Glutamatergic neuron (in vitro differentiated cells): Measurements from ENCODE around the gene ATP8A2. TPM values are rescaled to one million over a fixed set of nuclear protein-coding genes. Genes with fewer than 3 reads are reported as not detected.

ENCODE experiments used
- DNase-seq: peaks from one replicate; pipeline ENCODE4 v3.0.0; 2022
- H3K27ac Mint-ChIP-seq: one replicate; pipeline ENCODE4 v1.8.0; 2020; ENCODE audit warnings: mild to moderate bottlenecking, mixed read lengths, inconsistent platforms; ENCODE audit not compliant: unreplicated experiment
- H3K27me3 Mint-ChIP-seq: one replicate; pipeline ENCODE4 v1.8.0; 2020; ENCODE audit warnings: mild to moderate bottlenecking, moderate library complexity, mixed read lengths, inconsistent platforms; ENCODE audit not compliant: unreplicated experiment
- H3K36me3 Mint-ChIP-seq: one replicate; pipeline ENCODE4 v1.8.0; 2020; ENCODE audit warnings: mild to moderate bottlenecking, mixed read lengths, inconsistent platforms; ENCODE audit not compliant: unreplicated experiment
- H3K4me1 Mint-ChIP-seq: one replicate; pipeline ENCODE4 v1.8.0; 2020; ENCODE audit warnings: mild to moderate bottlenecking, low read depth, mixed read lengths, inconsistent platforms; ENCODE audit not compliant: unreplicated experiment
- H3K4me3 Mint-ChIP-seq: one replicate; pipeline ENCODE4 v1.8.0; 2020; ENCODE audit warnings: mild to moderate bottlenecking, mixed read lengths, inconsistent platforms; ENCODE audit not compliant: unreplicated experiment
- H3K9me3 Mint-ChIP-seq: one replicate; pipeline ENCODE4 v1.8.0; 2020; ENCODE audit warnings: mild to moderate bottlenecking, moderate library complexity, mixed read lengths, inconsistent platforms; ENCODE audit not compliant: unreplicated experiment
- CTCF ChIP-seq: fragments of 200-600 bp; sonication (generic); IDR thresholded peaks from one replicate; pipeline ENCODE4 v1.5.0; 2021; ENCODE audit not compliant: partially characterized antibody, unreplicated experiment
- total RNA-seq: library from RNA; stranded (reverse); fragmentation: NEBNext Ultra II Directional; extraction: Animal tissue kit (Norgen Biotek cat#: 25700); gene quantifications from one replicate; pipeline ENCODE4 v1.2.1, GENCODE V29; 2021; ENCODE audit not compliant: unreplicated experiment

The ATP8A2 gene
- total RNA-seq, 1 donor from 2014 or later = 70.1 TPM

- DNase-seq = no peak
- H3K4me1 Mint-ChIP-seq = peaks cover 12% of the 10 kb centered on the region
- TF ChIP-seq CTCF = no peak
- peaks cover 2% of the 10 kb centered on the region for H3K27me3 Mint-ChIP-seq
- no peaks in the 10 kb centered on the region for H3K36me3 Mint-ChIP-seq
- H3K9me3 Mint-ChIP-seq = no peaks in the 10 kb centered on the region
- no peak overlapping the region for H3K4me3 Mint-ChIP-seq
- no peak overlapping the region for H3K27ac Mint-ChIP-seq
These were observed 533.8 kb downstream of the ATP8A2 start for GRCh38 chr13:25905611-25906010.

GRCh38 chr13:25906191-25906661 is 534.5 kb downstream of the ATP8A2 start:
- no peak for TF ChIP-seq CTCF
- Mint-ChIP-seq H3K27ac (no peak overlapping the region), H3K4me1 (peaks cover 18% of the 10 kb centered on the region), H3K9me3 (no peaks in the 10 kb centered on the region), H3K4me3 (no peak overlapping the region), H3K27me3 (no peaks in the 10 kb centered on the region), H3K36me3 (no peaks in the 10 kb centered on the region)
- no peak for DNase-seq

- Mint-ChIP-seq H3K27me3 (no peaks in the 10 kb centered on the region), H3K27ac (no peak overlapping the region), H3K4me1 (peaks cover 25% of the 10 kb centered on the region), H3K36me3 (no peaks in the 10 kb centered on the region), H3K4me3 (no peak overlapping the region), H3K9me3 (no peaks in the 10 kb centered on the region)
- DNase-seq = no peak
- no peak for TF ChIP-seq CTCF
These were observed 536.6 kb downstream of the ATP8A2 start for GRCh38 chr13:25908366-25908765.

GRCh38 chr13:25910243-25910642 is 538.5 kb downstream of the ATP8A2 start:
- no peak for DNase-seq
- no peak for TF ChIP-seq CTCF
- peaks cover 4% of the 10 kb centered on the region for H3K9me3 Mint-ChIP-seq
- peaks cover 2% of the 10 kb centered on the region for H3K27me3 Mint-ChIP-seq
- peaks cover 25% of the 10 kb centered on the region for H3K4me1 Mint-ChIP-seq
- no peaks in the 10 kb centered on the region for H3K36me3 Mint-ChIP-seq
- no peak overlapping the region for H3K4me3 Mint-ChIP-seq
- no peak overlapping the region for H3K27ac Mint-ChIP-seq

GRCh38 chr13:25910991-25911419 is 539.2 kb downstream of the ATP8A2 start:
- Mint-ChIP-seq H3K4me3 (no peak overlapping the region), H3K36me3 (no peaks in the 10 kb centered on the region), H3K27ac (peak overlapping the region; percentile 57), H3K9me3 (peaks cover 4% of the 10 kb centered on the region), H3K27me3 (peaks cover 2% of the 10 kb centered on the region), H3K4me1 (peaks cover 25% of the 10 kb centered on the region)
- no peak for TF ChIP-seq CTCF
- no peak for DNase-seq
